HCT116 (cell line): ENCODE measurements around the gene SH2D2A. TPM values are rescaled to one million over a fixed set of nuclear protein-coding genes. Genes with fewer than 3 reads are reported as not detected.

Source experiments
- ATAC-seq: fragments of 200-7000 bp; cut with Tn5 transposase; 2 replicates; pipeline ENCODE4 v1.9.1; 2020; ENCODE audit warnings: mild to moderate bottlenecking, moderate library complexity
- BruUV-seq: library from RNA; stranded (reverse); fragments of 400-500 nt; replicated peaks from 2 replicates; lab custom pipeline; 2021; lab: Mats Ljungman, UMichigan
- CTCF ChIA-PET: fragments of 300-600 bp; sonication (Branson Sonifier 250); formaldehyde crosslinking; loops from one replicate; lab custom pipeline; 2021; ENCODE audit warnings: antibody characterized with exemption; lab: Charles Lee
- POLR2A ChIA-PET: fragments of 300-600, 350-600 bp; sonication (Branson Sonifier 250); formaldehyde crosslinking; loops from one replicate; lab custom pipeline; 2021; ENCODE audit warnings: antibody characterized with exemption; lab: Charles Lee
- RAD21 ChIA-PET, 2 experiments: fragments of 300-600 bp; sonication (Branson Sonifier 250); formaldehyde crosslinking; loops; one replicate each; lab custom pipeline; 2023; ENCODE audit warnings: low total read pairs in 2 of 2; ENCODE audit not compliant: uncharacterized antibody in 2 of 2, unreplicated experiment in 2 of 2, low non-redundant PET in 1 of 2; lab: Charles Lee
- DNase-seq: peaks from one replicate; pipeline ENCODE4 v3.0.0-alpha.2; 2010; ENCODE audit warnings: low read depth, low spot score
- H2AFZ ChIP-seq: fragments of 200-600 bp; shearing (Covaris generic), sonication (generic); 2 replicates; pipeline ENCODE4 v1.6.1; 2017; ENCODE audit warnings: low read depth, mixed run types, mixed read lengths, antibody characterized with exemption, low read length; ENCODE audit not compliant: poor library complexity, severe bottlenecking
- H3K27ac ChIP-seq: 2 replicates; pipeline ENCODE4 v1.5.1; 2012; ENCODE audit warnings: low read depth, low read length
- H3K27me3 ChIP-seq: fragments of 200-600 bp; sonication (generic); 2 replicates; pipeline ENCODE4 v1.6.1; 2016; ENCODE audit warnings: mixed run types, low read length, mixed read lengths; ENCODE audit not compliant: insufficient read depth
- H3K36me3 ChIP-seq, 2 experiments: fragments of 200-500 bp in 1 of 2; fragments of 200-600 bp in 1 of 2; sonication (Bioruptor generic) in 1 of 2; sonication (generic) in 1 of 2; 2 replicates each; pipeline versions ENCODE4 v1.5.1 to v1.6.1; 2014 to 2016; ENCODE audit warnings: low read length in 2 of 2, inconsistent platforms in 1 of 2, mixed read lengths in 1 of 2, mixed run types in 1 of 2; ENCODE audit not compliant: insufficient read depth in 2 of 2, control insufficient read depth in 1 of 2
- H3K4me1 ChIP-seq, 2 experiments: fragments of 200-600 bp in 1 of 2; sonication (generic) in 1 of 2; 2 replicates each; pipeline versions ENCODE4 v1.5.1 to v1.6.1; 2012 to 2017; ENCODE audit warnings: low read length in 2 of 2, inconsistent platforms in 1 of 2, mild to moderate bottlenecking in 1 of 2, mixed read lengths in 1 of 2, mixed run types in 1 of 2, moderate library complexity in 1 of 2; ENCODE audit not compliant: insufficient read depth in 2 of 2, control insufficient read depth in 1 of 2
- H3K4me2 ChIP-seq: fragments of 200-600 bp; sonication (generic); 2 replicates; pipeline ENCODE4 v1.6.1; 2017; ENCODE audit warnings: mixed run types, low read length, mixed read lengths
- H3K4me3 ChIP-seq, 2 experiments: fragments of 200-600 bp in 1 of 2; sonication (generic) in 1 of 2; replicated peaks in 1 of 2; 2 replicates each; pipeline ENCODE4 v1.5.1; 2011 to 2016; ENCODE audit warnings: low read length in 2 of 2, control low read depth in 1 of 2, low read depth in 1 of 2, mild to moderate bottlenecking in 1 of 2, mixed read lengths in 1 of 2, mixed run types in 1 of 2
- H3K79me2 ChIP-seq: fragments of 200-600 bp; sonication (generic); 2 replicates; pipeline ENCODE4 v1.6.1; 2017; ENCODE audit warnings: mild to moderate bottlenecking, mixed run types, low read length, moderate library complexity, mixed read lengths; ENCODE audit not compliant: insufficient read depth
- H3K9ac ChIP-seq: fragments of 200-600 bp; sonication (generic); 2 replicates; pipeline ENCODE4 v1.6.1; 2016; ENCODE audit warnings: low read length, mixed read lengths
- H3K9me2 ChIP-seq: fragments of 200-600 bp; sonication (generic), shearing (Covaris generic); 2 replicates; pipeline ENCODE4 v1.6.1; 2017; ENCODE audit warnings: mixed run types, mild to moderate bottlenecking, moderate library complexity; ENCODE audit not compliant: insufficient read depth
- H3K9me3 ChIP-seq, 2 experiments: fragments of 200-500 bp in 1 of 2; fragments of 200-600 bp in 1 of 2; sonication (Bioruptor generic) in 1 of 2; sonication (generic) in 1 of 2; 2 replicates each; pipeline ENCODE4 v1.6.1; 2014 to 2017; ENCODE audit warnings: low read length in 2 of 2, mixed read lengths in 2 of 2, inconsistent platforms in 1 of 2, low read depth in 1 of 2, mild to moderate bottlenecking in 1 of 2, mixed run types in 1 of 2, moderate library complexity in 1 of 2; ENCODE audit not compliant: control insufficient read depth in 1 of 2, insufficient read depth in 1 of 2
- H4K20me1 ChIP-seq: fragments of 200-600 bp; sonication (generic), shearing (Covaris generic); 2 replicates; pipeline ENCODE4 v1.6.1; 2017; ENCODE audit warnings: mixed run types, mild to moderate bottlenecking, moderate library complexity; ENCODE audit not compliant: insufficient read depth
- EGR1 ChIP-seq: IDR thresholded peaks from 2 replicates; pipeline ENCODE4 v1.6.1; 2012; ENCODE audit warnings: low read depth
- ELF1 ChIP-seq: IDR thresholded peaks from 2 replicates; pipeline ENCODE4 v1.6.1; 2012; ENCODE audit warnings: low read depth, borderline replicate concordance
- EZH2phosphoT487 ChIP-seq: fragments of 200-600 bp; IDR thresholded peaks from 2 replicates; pipeline ENCODE4 v1.6.1; 2018; ENCODE audit warnings: antibody characterized with exemption, borderline replicate concordance
- JUND ChIP-seq: IDR thresholded peaks from 2 replicates; pipeline ENCODE4 v1.6.1; 2012
- POLR2A ChIP-seq: IDR thresholded peaks from 2 replicates; pipeline ENCODE4 v1.7.0; 2011; ENCODE audit warnings: borderline replicate concordance; ENCODE audit not compliant: insufficient read depth, insufficient read length; ENCODE audit errors: extremely low read depth
- POLR2AphosphoS5 ChIP-seq: IDR thresholded peaks from 2 replicates; pipeline ENCODE4 v1.6.1; 2011; ENCODE audit warnings: mild to moderate bottlenecking, low read depth, low read length, moderate library complexity
- RAD21 ChIP-seq: IDR thresholded peaks from 2 replicates; pipeline ENCODE4 v1.6.1; 2012; ENCODE audit warnings: low read depth, mild to moderate bottlenecking
- SIN3A ChIP-seq: IDR thresholded peaks from 2 replicates; pipeline ENCODE4 v1.6.1; 2012; ENCODE audit warnings: low read depth
- SP1 ChIP-seq: IDR thresholded peaks from 2 replicates; pipeline ENCODE4 v1.6.1; 2012; ENCODE audit warnings: low read depth
- TCF7L2 ChIP-seq: IDR thresholded peaks from 2 replicates; pipeline ENCODE4 v1.7.0; 2011; ENCODE audit warnings: borderline replicate concordance, inconsistent platforms; ENCODE audit not compliant: insufficient read depth, insufficient read length; ENCODE audit errors: extremely low read depth
- YY1 ChIP-seq: IDR thresholded peaks from 2 replicates; pipeline ENCODE4 v1.6.1; 2011; ENCODE audit warnings: low read length, low read depth, moderate library complexity, mild to moderate bottlenecking; ENCODE audit not compliant: insufficient replicate concordance; ENCODE audit errors: extremely low read depth
- ZFX ChIP-seq: fragments of 450-650 bp; IDR thresholded peaks from 2 replicates; pipeline ENCODE4 v1.6.1; 2017
- intact Hi-C: fragments of 100-400 bp; cut with micrococcal nuclease; formaldehyde crosslinking; loops from 2 replicates; pipeline ENCODE4 v1.10.0; 2022
- total RNA-seq: library from RNA; stranded (reverse); gene quantifications from one replicate; pipeline ENCODE4 v1.2.1, GENCODE V29; 2021; ENCODE audit not compliant: unreplicated experiment
- TF ChIP-seq, protein P1 (sequence below): IDR thresholded peaks from 2 replicates; pipeline ENCODE4 v1.6.1; 2012

The SH2D2A gene
- total RNA-seq, 1 experiment from 2014 or later: 4.8 TPM

- no peak for TF ChIP-seq SIN3A
- TF ChIP-seq POLR2AphosphoS5: no peak
- TF ChIP-seq YY1: no peak
- TF ChIP-seq SP1: no peak
- CTCF ChIA-PET: no interaction called here
- DNase-seq: no peak
- no TSS peak for BruUV-seq
- Histone ChIP-seq H3K36me3 (peaks cover 14 to 16% of the 10 kb centered on the region in 2 experiments; a peak in 3 of 4 replicates), H3K4me3 (no peak overlapping the region), H3K9me3 (no peaks in the 10 kb centered on the region), H3K4me2 (no peak overlapping the region), H2AFZ (no peak overlapping the region), H3K79me2 (no peaks in the 10 kb centered on the region), H3K4me1 (no peaks in the 10 kb centered on the region), H3K27ac (no peak overlapping the region), H3K9ac (no peak overlapping the region), H3K9me2 (no peaks in the 10 kb centered on the region), H3K27me3 (no peaks in the 10 kb centered on the region), H4K20me1 (no peaks in the 10 kb centered on the region)
- POLR2A ChIA-PET: no interaction called here
- no peak for ATAC-seq
- intact Hi-C loops: no loop called here
- RAD21 ChIA-PET: no interaction called here
Observed at GRCh38 chr1:156804026-156804425, 12.6 kb downstream of the SH2D2A start.

- no peak overlapping the region for H3K9ac ChIP-seq
Observed at GRCh38 chr1:156803086-156803851, 13.4 kb downstream of the SH2D2A start.

More at GRCh38 chr1:156803086-156803851, 13.4 kb downstream of the SH2D2A start:
- H3K4me3 ChIP-seq: no peak overlapping the region
- ChIA-PET CTCF (interaction anchor here (1.5 kb wide), 1 partner anchor 57 kb away, joined by 3 read pairs; no protein-coding TSS in a partner anchor), RAD21 (no interaction called here), POLR2A (no interaction called here)
- DNase-seq (no peak), ATAC-seq (no peak; the same call in 1 of the 2 replicates)
- H3K9me3 ChIP-seq: no peaks in the 10 kb centered on the region
- peaks cover 0 to 1% of the 10 kb centered on the region in 2 experiments; a peak in 2 of 4 replicates for H3K4me1 ChIP-seq
- peaks cover 18 to 22% of the 10 kb centered on the region in 2 experiments; a peak in 3 of 4 replicates for H3K36me3 ChIP-seq
- no peak overlapping the region for H3K27ac ChIP-seq
- no peaks in the 10 kb centered on the region for H3K9me2 ChIP-seq
- H3K79me2 ChIP-seq: no peaks in the 10 kb centered on the region
- H2AFZ ChIP-seq: no peak overlapping the region
- TF ChIP-seq, protein P1, sequence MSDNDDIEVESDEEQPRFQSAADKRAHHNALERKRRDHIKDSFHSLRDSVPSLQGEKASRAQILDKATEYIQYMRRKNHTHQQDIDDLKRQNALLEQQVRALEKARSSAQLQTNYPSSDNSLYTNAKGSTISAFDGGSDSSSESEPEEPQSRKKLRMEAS: no peak
- no peak for TF ChIP-seq JUND
- TF ChIP-seq EZH2phosphoT487: no peak
- no peak for TF ChIP-seq ELF1
- no peak for TF ChIP-seq EGR1
- TF ChIP-seq ZFX: no peak
- no peak for TF ChIP-seq RAD21
- no peak for TF ChIP-seq SIN3A
- TF ChIP-seq TCF7L2: no peak
- TF ChIP-seq POLR2A: no peak
- no peaks in the 10 kb centered on the region for H3K27me3 ChIP-seq
- H4K20me1 ChIP-seq: no peaks in the 10 kb centered on the region
- BruUV-seq: no TSS peak
- intact Hi-C loops: no loop called here
- no peak overlapping the region for H3K4me2 ChIP-seq
